Measurements from ENCODE around the gene RBBP4. TPM values are rescaled to one million over a fixed set of nuclear protein-coding genes. Genes with fewer than 3 reads are reported as not detected.
"Not testable (repeated sequence)": the region's sequence is repeated elsewhere in the genome, so short reads cannot be mapped to it uniquely, and the experiment has no call there.

Gene RBBP4
- total RNA-seq, 1 donor = 109 TPM

DNA sequence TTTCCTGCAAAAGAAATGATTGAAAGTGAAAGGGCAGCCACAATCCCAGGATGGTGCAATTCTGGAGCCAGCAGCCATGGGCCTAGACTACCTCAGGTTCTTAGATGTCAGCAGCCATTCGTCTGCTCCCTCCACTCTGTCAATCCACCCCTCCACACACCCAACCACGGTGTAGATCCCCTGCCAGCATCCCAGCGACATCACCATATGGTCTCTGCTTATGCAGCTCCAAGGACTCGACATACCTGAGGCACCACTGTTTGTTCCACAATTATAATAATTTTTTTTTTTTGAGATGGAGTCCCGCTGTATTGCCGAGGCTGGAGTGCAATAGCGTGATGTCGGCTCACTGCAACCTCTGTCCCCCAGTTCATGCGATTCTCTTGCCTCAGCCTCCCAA is 45.0 kb downstream of the RBBP4 start:
- TF ChIP-seq, protein P1, sequence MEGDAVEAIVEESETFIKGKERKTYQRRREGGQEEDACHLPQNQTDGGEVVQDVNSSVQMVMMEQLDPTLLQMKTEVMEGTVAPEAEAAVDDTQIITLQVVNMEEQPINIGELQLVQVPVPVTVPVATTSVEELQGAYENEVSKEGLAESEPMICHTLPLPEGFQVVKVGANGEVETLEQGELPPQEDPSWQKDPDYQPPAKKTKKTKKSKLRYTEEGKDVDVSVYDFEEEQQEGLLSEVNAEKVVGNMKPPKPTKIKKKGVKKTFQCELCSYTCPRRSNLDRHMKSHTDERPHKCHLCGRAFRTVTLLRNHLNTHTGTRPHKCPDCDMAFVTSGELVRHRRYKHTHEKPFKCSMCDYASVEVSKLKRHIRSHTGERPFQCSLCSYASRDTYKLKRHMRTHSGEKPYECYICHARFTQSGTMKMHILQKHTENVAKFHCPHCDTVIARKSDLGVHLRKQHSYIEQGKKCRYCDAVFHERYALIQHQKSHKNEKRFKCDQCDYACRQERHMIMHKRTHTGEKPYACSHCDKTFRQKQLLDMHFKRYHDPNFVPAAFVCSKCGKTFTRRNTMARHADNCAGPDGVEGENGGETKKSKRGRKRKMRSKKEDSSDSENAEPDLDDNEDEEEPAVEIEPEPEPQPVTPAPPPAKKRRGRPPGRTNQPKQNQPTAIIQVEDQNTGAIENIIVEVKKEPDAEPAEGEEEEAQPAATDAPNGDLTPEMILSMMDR (IDR thresholded peaks at IDR 0.05; ENCODE audit: insufficient read depth, low read length) = no peak

GRCh38 chr1:32696996-32697395 is 46.0 kb downstream of the RBBP4 start:
- not testable (repeated sequence) for DNase-seq (ENCODE audit: low read depth); H3K4me3 ChIP-seq (ENCODE audit: low read depth, low read length)

More for the DNA sequence above, 45.0 kb downstream of the RBBP4 start:
- H3K4me3 ChIP-seq (ENCODE audit: low read depth, low read length) = no peak overlapping the region
- no peak for DNase-seq (ENCODE audit: low read depth)

- TF ChIP-seq, protein P1 (IDR thresholded peaks at IDR 0.05; ENCODE audit: insufficient read depth, low read length) = no peak
- peak; percentile 28 for DNase-seq (ENCODE audit: low read depth)
- peak overlapping the region; percentile 89 for H3K4me3 ChIP-seq (ENCODE audit: low read depth, low read length)
Observed at GRCh38 chr1:32701421-32701911, 50.5 kb downstream of the RBBP4 start.

DNA sequence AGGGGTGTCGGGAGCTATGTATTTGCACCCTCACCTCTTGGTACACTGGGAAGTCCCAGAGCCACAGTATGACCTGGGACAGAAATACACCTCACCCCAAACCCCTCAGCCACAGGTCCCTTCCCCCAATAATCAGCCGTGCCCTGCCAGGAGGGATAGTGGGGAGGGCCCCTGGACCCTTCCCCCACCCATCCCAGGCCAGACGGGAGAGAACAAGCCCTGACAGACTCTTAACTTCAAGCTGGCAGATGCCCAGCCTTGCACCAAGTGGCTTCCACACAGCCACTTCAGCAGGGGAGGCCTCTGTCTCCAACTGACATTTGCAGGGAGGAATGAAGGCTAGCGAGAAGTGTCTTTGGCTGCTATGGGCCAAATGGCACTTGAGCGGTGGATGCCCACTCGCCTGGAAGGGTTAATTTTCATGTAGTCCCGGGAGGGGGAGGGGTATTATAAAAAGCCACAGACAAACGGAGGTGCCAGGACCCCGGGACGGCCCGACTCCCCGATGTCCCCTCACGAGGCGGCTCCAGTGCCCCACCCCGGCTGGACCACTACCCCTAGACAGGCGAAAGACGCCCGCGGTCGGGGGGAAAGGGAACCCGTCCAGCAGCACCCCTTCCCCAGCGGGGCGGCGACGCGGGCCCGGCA is 51.1 kb downstream of the RBBP4 start:
- peak; percentile 52 for DNase-seq (ENCODE audit: low read depth)
- TF ChIP-seq, protein P1 (IDR thresholded peaks at IDR 0.05; ENCODE audit: insufficient read depth, low read length) = no peak
- H3K4me3 ChIP-seq (ENCODE audit: low read depth, low read length) = peak overlapping the region; percentile 89

- DNase-seq (ENCODE audit: low read depth) = peak; percentile 90
- TF ChIP-seq, protein P1 (IDR thresholded peaks at IDR 0.05; ENCODE audit: insufficient read depth, low read length) = no peak
- H3K4me3 ChIP-seq (ENCODE audit: low read depth, low read length) = peak within 1 kb of the TSS; percentile 89
Observed at GRCh38 chr1:32702599-32703478, 51.8 kb downstream of the RBBP4 start, which contains the start of gene SYNC. SYNC (minus strand) TSS chr1:32702770; CDS start chr1:32702660, 110 bp downstream.

- H3K4me3 ChIP-seq (ENCODE audit: low read depth, low read length) = peak overlapping the region; percentile 89
- peak; percentile 98 for DNase-seq (ENCODE audit: low read depth)
- TF ChIP-seq, protein P1 (IDR thresholded peaks at IDR 0.05; ENCODE audit: insufficient read depth, low read length) = no peak
Observed at GRCh38 chr1:32703479-32704291, 52.7 kb downstream of the RBBP4 start.

All from fibroblast of the aortic adventitia (primary cell).